Keratinocyte (primary cell): ENCODE results near the gene KLHL3.

Experiments
- CTCF ChIP-seq, 3 experiments: IDR thresholded peaks in 1 of 3; conservative IDR thresholded peaks in 1 of 3; optimal IDR thresholded peaks in 1 of 3; 2 replicates in 2 of 3; 3 replicates in 1 of 3; pipeline versions ENCODE3 to v1.5.1; 2011; ENCODE audit warnings: low read length in 3 of 3, mild to moderate bottlenecking in 3 of 3, moderate library complexity in 2 of 3, control low read depth in 1 of 3, inconsistent platforms in 1 of 3; ENCODE audit not compliant: insufficient read depth in 2 of 3; ENCODE audit errors: extremely low read depth in 1 of 3
- EZH2 ChIP-seq: IDR thresholded peaks from one replicate; pipeline ENCODE4 v1.6.1; 2012; ENCODE audit warnings: inconsistent platforms, mild to moderate bottlenecking, low read length, moderate library complexity

GRCh38 chr5:137636099-137636498, 99.8 kb downstream of the KLHL3 start:
- TF ChIP-seq EZH2: no peak
- no peak for TF ChIP-seq CTCF (optimal IDR thresholded peaks at IDR 0.05 in 1 of 3, IDR thresholded peaks at IDR 0.05 in 1 of 3, conservative IDR thresholded peaks at IDR 0.05 in 1 of 3; ENCODE audit: extremely low read depth in 1 of 3, insufficient read depth in 2 of 3, low read length in 3 of 3)
